A673 (cell line): ENCODE data around the gene DLX2.
"Not testable (repeated sequence)": the region's sequence is repeated elsewhere in the genome, so short reads cannot be mapped to it uniquely, and the experiment has no call there.

ENCODE experiments used
- EZH2 ChIP-seq: fragments of 200-600 bp; sonication (generic); IDR thresholded peaks from 2 replicates; pipeline ENCODE4 v1.6.1; 2017; ENCODE audit warnings: borderline replicate concordance, low read depth, mild to moderate bottlenecking, mixed read lengths, antibody characterized with exemption, low read length; ENCODE audit not compliant: poor library complexity, severe bottlenecking
- TF ChIP-seq, protein P1 (sequence below): fragments of 300-800, 200-600 bp; sonication (generic); conservative IDR thresholded peaks from 2 replicates; pipeline ENCODE4 v1.5.1; 2017; ENCODE audit warnings: low read depth, mild to moderate bottlenecking, antibody characterized with exemption, low read length, moderate library complexity, mixed read lengths

DNA sequence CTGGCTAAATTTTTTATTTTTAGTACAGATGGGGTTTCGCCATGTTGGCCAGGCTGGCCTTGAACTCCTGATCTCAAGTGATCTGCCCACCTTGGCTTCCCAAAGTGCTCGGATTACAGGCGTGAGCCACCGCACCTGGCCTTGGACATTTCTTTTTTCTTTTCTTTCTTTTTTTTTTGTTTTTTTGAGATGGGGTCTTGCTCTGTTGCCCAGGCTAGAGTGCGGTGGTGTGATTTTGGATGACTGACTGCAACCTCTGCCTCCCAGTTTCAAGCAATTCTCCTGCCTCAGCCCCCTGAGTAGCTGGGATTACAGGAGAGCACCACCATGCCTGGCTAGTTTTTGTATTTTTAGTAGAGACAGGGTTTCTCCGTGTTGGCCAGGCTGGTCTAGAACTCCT lies 11.5 kb upstream of the DLX2 start:
- TF ChIP-seq, protein P1, sequence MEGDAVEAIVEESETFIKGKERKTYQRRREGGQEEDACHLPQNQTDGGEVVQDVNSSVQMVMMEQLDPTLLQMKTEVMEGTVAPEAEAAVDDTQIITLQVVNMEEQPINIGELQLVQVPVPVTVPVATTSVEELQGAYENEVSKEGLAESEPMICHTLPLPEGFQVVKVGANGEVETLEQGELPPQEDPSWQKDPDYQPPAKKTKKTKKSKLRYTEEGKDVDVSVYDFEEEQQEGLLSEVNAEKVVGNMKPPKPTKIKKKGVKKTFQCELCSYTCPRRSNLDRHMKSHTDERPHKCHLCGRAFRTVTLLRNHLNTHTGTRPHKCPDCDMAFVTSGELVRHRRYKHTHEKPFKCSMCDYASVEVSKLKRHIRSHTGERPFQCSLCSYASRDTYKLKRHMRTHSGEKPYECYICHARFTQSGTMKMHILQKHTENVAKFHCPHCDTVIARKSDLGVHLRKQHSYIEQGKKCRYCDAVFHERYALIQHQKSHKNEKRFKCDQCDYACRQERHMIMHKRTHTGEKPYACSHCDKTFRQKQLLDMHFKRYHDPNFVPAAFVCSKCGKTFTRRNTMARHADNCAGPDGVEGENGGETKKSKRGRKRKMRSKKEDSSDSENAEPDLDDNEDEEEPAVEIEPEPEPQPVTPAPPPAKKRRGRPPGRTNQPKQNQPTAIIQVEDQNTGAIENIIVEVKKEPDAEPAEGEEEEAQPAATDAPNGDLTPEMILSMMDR = not testable (repeated sequence)
- TF ChIP-seq EZH2 = not testable (repeated sequence)
